GM23248 (cell line): ENCODE results near the gene WFDC12.

ENCODE experiments used
- EZH2 ChIP-seq: fragments of 200-600 bp; sonication (generic); IDR thresholded peaks from 2 replicates; pipeline ENCODE4 v1.6.1; 2018; ENCODE audit warnings: antibody characterized with exemption, mild to moderate bottlenecking; ENCODE audit not compliant: insufficient read depth, poor library complexity, severe bottlenecking
- EZH2phosphoT487 ChIP-seq: fragments of 200-600 bp; sonication (generic); IDR thresholded peaks from 2 replicates; pipeline ENCODE4 v1.6.1; 2018; ENCODE audit warnings: antibody characterized with exemption, moderate library complexity, mild to moderate bottlenecking, low read depth; ENCODE audit not compliant: insufficient read depth

DNA sequence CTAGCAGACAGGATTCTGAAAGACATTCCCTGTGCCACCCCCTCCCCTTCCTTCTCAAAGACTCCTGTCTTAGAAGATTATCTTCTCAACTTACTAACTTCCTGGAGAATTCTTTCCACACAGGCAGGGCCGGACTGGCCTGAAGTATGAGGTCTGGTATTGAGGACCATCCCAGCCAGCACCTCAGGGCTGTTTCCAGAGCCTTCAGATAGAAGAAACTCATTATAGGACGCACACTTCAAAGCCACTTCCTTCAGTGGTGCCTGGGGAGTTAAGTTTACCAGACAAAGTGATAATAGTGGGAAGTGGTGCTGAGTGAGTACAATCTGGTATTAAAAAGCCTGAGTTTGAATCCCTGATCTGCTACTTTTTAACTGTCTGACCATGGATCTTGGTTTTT is 39.0 kb downstream of the WFDC12 start:
- TF ChIP-seq EZH2phosphoT487 (no peak), EZH2 (no peak)
